ENCODE results near the gene MYO1D.
"Not testable (repeated sequence)": the region's sequence is repeated elsewhere in the genome, so short reads cannot be mapped to it uniquely, and the experiment has no call there.

The MYO1D gene

GRCh38 chr17:32525122-32525521, 351.8 kb downstream of the MYO1D start:
- no peak for DNase-seq (ENCODE audit: low read depth)

- DNase-seq (ENCODE audit: low read depth), result not testable (repeated sequence)
These were observed 352.4 kb downstream of the MYO1D start for GRCh38 chr17:32524553-32524880.

GRCh38 chr17:32523827-32524552, 352.9 kb downstream of the MYO1D start:
- no peak for DNase-seq (ENCODE audit: low read depth)

- no peak for DNase-seq (ENCODE audit: low read depth)
These were observed 353.8 kb downstream of the MYO1D start for GRCh38 chr17:32523017-32523680.

- no peak for DNase-seq (ENCODE audit: low read depth)
These were observed 356.1 kb downstream of the MYO1D start for GRCh38 chr17:32520737-32521404.

GRCh38 chr17:32520104-32520701, 356.7 kb downstream of the MYO1D start:
- DNase-seq (ENCODE audit: low read depth), result no peak

- peak; percentile 51 for DNase-seq (ENCODE audit: low read depth)
These were observed 357.5 kb downstream of the MYO1D start for GRCh38 chr17:32519228-32520103.

- no peak for DNase-seq (ENCODE audit: low read depth)
These were observed 358.2 kb downstream of the MYO1D start for GRCh38 chr17:32518646-32519227.

- DNase-seq (ENCODE audit: low read depth), result no peak
These were observed 358.9 kb downstream of the MYO1D start for GRCh38 chr17:32517982-32518381.

- DNase-seq (ENCODE audit: low read depth), result no peak
These were observed 359.8 kb downstream of the MYO1D start for GRCh38 chr17:32516940-32517701.

GRCh38 chr17:32516450-32516849, 360.5 kb downstream of the MYO1D start:
- DNase-seq (ENCODE audit: low read depth), result no peak

- DNase-seq (ENCODE audit: low read depth), result no peak
These were observed 361.1 kb downstream of the MYO1D start for GRCh38 chr17:32515677-32516383.

GRCh38 chr17:32514606-32515005, 362.3 kb downstream of the MYO1D start:
- no peak for DNase-seq (ENCODE audit: low read depth)

- no peak for DNase-seq (ENCODE audit: low read depth)
These were observed 363.3 kb downstream of the MYO1D start for GRCh38 chr17:32513579-32513978.

GRCh38 chr17:32512328-32512727, 364.6 kb downstream of the MYO1D start:
- DNase-seq (ENCODE audit: low read depth), result no peak

- DNase-seq (ENCODE audit: low read depth), result no peak
These were observed 366.5 kb downstream of the MYO1D start for GRCh38 chr17:32510466-32510865.

- no peak for DNase-seq (ENCODE audit: low read depth)
These were observed 368.0 kb downstream of the MYO1D start for GRCh38 chr17:32508926-32509325.

GRCh38 chr17:32504166-32504990, 372.5 kb downstream of the MYO1D start:
- no peak for DNase-seq (ENCODE audit: low read depth)
